ENCODE measurements around the gene CCDC89.

The CCDC89 gene

GRCh38 chr11:85647604-85648299 lies 38.2 kb downstream of the CCDC89 start, which contains the start of gene TMEM126A:
Gene TMEM126A (plus strand): TSS chr11:85647967. CDS start chr11:85650256, 2,289 bp downstream.
- DNase-seq, result peak; percentile 78 to 87

DNA sequence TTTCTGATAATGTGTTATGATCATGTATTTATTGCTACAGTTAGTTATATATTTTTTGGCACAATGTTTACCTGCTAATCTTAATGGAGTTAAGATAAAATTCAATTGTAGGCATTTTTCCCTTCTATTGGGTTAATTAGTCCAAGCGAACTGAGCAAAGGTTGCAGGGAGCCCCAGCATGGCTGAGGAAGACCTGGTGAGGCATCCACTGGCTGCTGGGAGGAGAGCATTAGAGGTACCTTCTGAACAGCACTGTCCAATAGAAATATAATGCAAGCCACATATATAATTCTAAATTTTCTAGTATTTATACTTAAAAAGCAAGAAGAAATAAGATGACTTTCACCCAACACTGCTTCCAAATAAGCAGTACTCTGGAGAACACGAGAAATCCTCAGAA lies 38.9 kb downstream of the CCDC89 start:
- no peak for DNase-seq

DNA sequence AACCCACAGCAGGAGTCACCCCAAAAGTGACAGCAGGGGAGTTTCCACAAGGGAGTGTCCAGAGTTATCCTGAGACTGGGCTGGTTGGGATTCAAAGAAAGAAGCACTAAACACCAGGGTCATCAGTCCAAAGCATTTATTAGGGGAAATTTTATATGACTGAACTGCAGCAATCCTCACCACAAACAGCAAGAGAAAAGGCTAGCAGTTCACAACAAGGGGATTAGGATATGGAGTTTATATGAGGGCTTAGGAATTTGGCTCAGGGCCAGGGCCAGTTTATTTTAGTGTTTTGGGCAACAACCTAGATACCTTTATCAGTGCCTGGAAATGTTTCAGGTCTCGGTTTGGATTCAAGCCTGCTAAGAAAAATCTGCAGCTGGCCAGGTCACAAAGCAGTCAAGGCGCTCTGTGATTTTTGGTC lies 42.8 kb downstream of the CCDC89 start:
- no peak for DNase-seq

DNA sequence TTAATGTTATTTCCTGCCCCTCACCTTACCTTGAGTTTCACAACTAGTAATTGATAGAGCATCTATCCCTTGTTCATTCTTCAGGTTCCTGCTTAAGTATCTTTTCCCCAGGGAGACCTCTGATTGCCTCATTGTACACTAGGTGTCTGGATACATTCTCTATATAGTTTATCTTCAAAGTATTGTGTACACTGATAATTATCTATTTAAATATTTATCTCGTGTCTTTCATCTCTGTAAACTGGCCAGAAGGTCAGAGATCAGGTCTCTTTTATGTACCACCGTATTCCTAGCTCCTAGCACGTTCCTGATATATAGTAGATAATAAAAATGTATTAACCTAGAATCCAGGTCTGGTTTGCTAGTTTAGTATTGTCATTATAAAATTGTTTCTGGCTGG lies 51.2 kb downstream of the CCDC89 start:
- DNase-seq, result no peak

Data from SW 1271 (cell line).